ENCODE results near the gene ARF3. TPM values are rescaled to one million over a fixed set of nuclear protein-coding genes. Genes with fewer than 3 reads are reported as not detected.
A peak's percentile ranks its signal among the peaks of the same experiment; 100 is the strongest.

ARF3 gene
- total and polyA plus RNA-seq, 2 donors (not counting 1 experiment from before 2014, with no cell fraction given), result 28.1 to 182 TPM

- Histone ChIP-seq H3K79me2 (ENCODE audit: control insufficient read depth, insufficient read depth, low read length) (peaks cover 27% of the 10 kb centered on the region), H3K27me3 (ENCODE audit: control insufficient read depth, insufficient read depth, low read length) (no peaks in the 10 kb centered on the region), H3K27ac (ENCODE audit: insufficient read depth, low read length) (no peak overlapping the region)
These were observed 10.3 kb downstream of the ARF3 start for GRCh38 chr12:48946943-48947342.

GRCh38 chr12:48946205-48946604, 11.1 kb downstream of the ARF3 start:
- TF ChIP-seq CTCF (conservative IDR thresholded peaks at IDR 0.05 in 1 of 2, IDR thresholded peaks at IDR 0.05 in 1 of 2; ENCODE audit: low read depth in 1 of 2, low read length in 2 of 2) (no peak), EZH2 (IDR thresholded peaks at IDR 0.05; ENCODE audit: low read length, missing control alignments) (no peak)
- H3K9ac ChIP-seq (ENCODE audit: insufficient read depth, low read length), result no peak overlapping the region
- H2AFZ ChIP-seq (ENCODE audit: low read length), result no peak overlapping the region
- no peaks in the 10 kb centered on the region for H3K27me3 ChIP-seq (ENCODE audit: control insufficient read depth, insufficient read depth, low read length)
- no peak overlapping the region for H3K4me2 ChIP-seq (ENCODE audit: extremely low read depth, insufficient read depth, low read length)
- H3K79me2 ChIP-seq (ENCODE audit: control insufficient read depth, insufficient read depth, low read length), result peaks cover 27% of the 10 kb centered on the region
- H3K27ac ChIP-seq (ENCODE audit: insufficient read depth, low read length), result no peak overlapping the region
- no peaks in the 10 kb centered on the region for H4K20me1 ChIP-seq (ENCODE audit: control insufficient read depth, extremely low read depth, insufficient read depth, low read length)
- H3K4me3 ChIP-seq (replicated peaks in 1 of 4; ENCODE audit: control extremely low read depth in 1 of 4, insufficient read depth in 1 of 4, low read depth in 3 of 4, low read length in 4 of 4), result no peak overlapping the region
- H3K36me3 ChIP-seq (ENCODE audit: control insufficient read depth, insufficient read depth, low read length), result no peaks in the 10 kb centered on the region
- peak in 1 of 2 donors; percentile 61 for DNase-seq (ENCODE audit: low read depth in 2 of 2)
- no peaks in the 10 kb centered on the region for H3K4me1 ChIP-seq (ENCODE audit: control insufficient read depth, extremely low read depth, insufficient read depth, low read length)
- no peaks in the 10 kb centered on the region for H3K9me3 ChIP-seq (ENCODE audit: control insufficient read depth, insufficient read depth, low read depth, low read length)

More at GRCh38 chr12:48946943-48947342, 10.3 kb downstream of the ARF3 start:
- no peaks in the 10 kb centered on the region for H3K4me1 ChIP-seq (ENCODE audit: control insufficient read depth, extremely low read depth, insufficient read depth, low read length)
- H3K36me3 ChIP-seq (ENCODE audit: control insufficient read depth, insufficient read depth, low read length), result no peaks in the 10 kb centered on the region
- TF ChIP-seq EZH2 (IDR thresholded peaks at IDR 0.05; ENCODE audit: low read length, missing control alignments) (no peak), CTCF (conservative IDR thresholded peaks at IDR 0.05 in 1 of 2, IDR thresholded peaks at IDR 0.05 in 1 of 2; ENCODE audit: low read depth in 1 of 2, low read length in 2 of 2) (no peak)
- H2AFZ ChIP-seq (ENCODE audit: low read length), result no peak overlapping the region
- DNase-seq (ENCODE audit: low read depth in 2 of 2), result no peak
- no peaks in the 10 kb centered on the region for H4K20me1 ChIP-seq (ENCODE audit: control insufficient read depth, extremely low read depth, insufficient read depth, low read length)
- H3K9ac ChIP-seq (ENCODE audit: insufficient read depth, low read length), result no peak overlapping the region
- no peak overlapping the region for H3K4me3 ChIP-seq (replicated peaks in 1 of 4; ENCODE audit: control extremely low read depth in 1 of 4, insufficient read depth in 1 of 4, low read depth in 3 of 4, low read length in 4 of 4)
- no peaks in the 10 kb centered on the region for H3K9me3 ChIP-seq (ENCODE audit: control insufficient read depth, insufficient read depth, low read depth, low read length)
- H3K4me2 ChIP-seq (ENCODE audit: extremely low read depth, insufficient read depth, low read length), result no peak overlapping the region

- Histone ChIP-seq H3K27ac (ENCODE audit: insufficient read depth, low read length) (no peak overlapping the region), H3K79me2 (ENCODE audit: control insufficient read depth, insufficient read depth, low read length) (peaks cover 22% of the 10 kb centered on the region)
These were observed 14.1 kb downstream of the ARF3 start for GRCh38 chr12:48943221-48943620.

More at GRCh38 chr12:48943221-48943620, 14.1 kb downstream of the ARF3 start:
- Histone ChIP-seq H4K20me1 (ENCODE audit: control insufficient read depth, extremely low read depth, insufficient read depth, low read length) (no peaks in the 10 kb centered on the region), H3K4me1 (ENCODE audit: control insufficient read depth, extremely low read depth, insufficient read depth, low read length) (no peaks in the 10 kb centered on the region), H3K4me3 (replicated peaks in 1 of 4; ENCODE audit: control extremely low read depth in 1 of 4, insufficient read depth in 1 of 4, low read depth in 3 of 4, low read length in 4 of 4) (no peak overlapping the region), H3K9me3 (ENCODE audit: control insufficient read depth, insufficient read depth, low read depth, low read length) (no peaks in the 10 kb centered on the region), H3K27me3 (ENCODE audit: control insufficient read depth, insufficient read depth, low read length) (no peaks in the 10 kb centered on the region), H3K4me2 (ENCODE audit: extremely low read depth, insufficient read depth, low read length) (no peak overlapping the region), H3K36me3 (ENCODE audit: control insufficient read depth, insufficient read depth, low read length) (peaks cover 13% of the 10 kb centered on the region), H3K9ac (ENCODE audit: insufficient read depth, low read length) (no peak overlapping the region), H2AFZ (ENCODE audit: low read length) (no peak overlapping the region)
- DNase-seq (ENCODE audit: low read depth in 2 of 2), result no peak
- TF ChIP-seq CTCF (conservative IDR thresholded peaks at IDR 0.05 in 1 of 2, IDR thresholded peaks at IDR 0.05 in 1 of 2; ENCODE audit: low read depth in 1 of 2, low read length in 2 of 2) (no peak), EZH2 (IDR thresholded peaks at IDR 0.05; ENCODE audit: low read length, missing control alignments) (no peak)
